SK-N-SH (cell line): Measurements from ENCODE around the gene COA6.

Source experiments
- ELF1 ChIP-seq: IDR thresholded peaks from 2 replicates; pipeline ENCODE4 v1.4.0; 2012
- EP300 ChIP-seq, 2 experiments: IDR thresholded peaks; 2 replicates each; pipeline versions ENCODE4 v1.4.0 to v1.6.1; 2012; ENCODE audit warnings: borderline replicate concordance in 1 of 2, low read depth in 1 of 2, low read length in 1 of 2
- EZH2phosphoT487 ChIP-seq: fragments of 200-600 bp; sonication (generic); IDR thresholded peaks from 2 replicates; pipeline ENCODE4 v1.6.1; 2017; ENCODE audit warnings: low read depth, mixed run types, mild to moderate bottlenecking, antibody characterized with exemption, moderate library complexity, borderline replicate concordance
- FOXJ3 ChIP-seq: sonication (generic); formaldehyde crosslinking; IDR thresholded peaks from 2 replicates; pipeline ENCODE4 v1.5.1; 2020; ENCODE audit warnings: mild to moderate bottlenecking, missing genetic modification reagents
- MAX ChIP-seq: IDR thresholded peaks from 2 replicates; pipeline ENCODE4 v1.4.0; 2012; ENCODE audit warnings: low read depth
- POLR2AphosphoS5 ChIP-seq: IDR thresholded peaks from 2 replicates; pipeline ENCODE4 v1.6.1; 2012; ENCODE audit warnings: low read depth, low read length
- RAD21 ChIP-seq: IDR thresholded peaks from 2 replicates; pipeline ENCODE4 v1.6.1; 2012; ENCODE audit warnings: mild to moderate bottlenecking, low read length
- SIN3A ChIP-seq: IDR thresholded peaks from 2 replicates; pipeline ENCODE4 v1.6.1; 2012; ENCODE audit warnings: low read depth, mild to moderate bottlenecking, low read length, moderate library complexity, borderline replicate concordance
- YY1 ChIP-seq: IDR thresholded peaks from 2 replicates; pipeline ENCODE4 v1.4.0; 2012; ENCODE audit warnings: low read depth, mild to moderate bottlenecking
- ZBTB33 ChIP-seq: IDR thresholded peaks from 2 replicates; pipeline ENCODE4 v1.4.0; 2012; ENCODE audit warnings: low read depth, borderline replicate concordance
- TF ChIP-seq, protein P1 (sequence below): fragments of 200-600 bp; sonication (generic); IDR thresholded peaks from 2 replicates; pipeline ENCODE4 v1.6.1; 2017; ENCODE audit warnings: antibody characterized with exemption, mild to moderate bottlenecking, moderate library complexity
- TF ChIP-seq, protein P2 (sequence below): IDR thresholded peaks from 2 replicates; pipeline ENCODE4 v1.4.0; 2012; ENCODE audit warnings: low read depth, borderline replicate concordance

- TF ChIP-seq MAX (no peak), POLR2AphosphoS5 (no peak), ZBTB33 (no peak), ELF1 (no peak), RAD21 (no peak), EP300 (IDR thresholded peaks at IDR 0.05; ENCODE audit: borderline replicate concordance in 1 of 2, low read depth in 1 of 2, low read length in 1 of 2) (no peak), YY1 (no peak), SIN3A (no peak), FOXJ3 (no peak), EZH2phosphoT487 (no peak)
- TF ChIP-seq, protein P1, sequence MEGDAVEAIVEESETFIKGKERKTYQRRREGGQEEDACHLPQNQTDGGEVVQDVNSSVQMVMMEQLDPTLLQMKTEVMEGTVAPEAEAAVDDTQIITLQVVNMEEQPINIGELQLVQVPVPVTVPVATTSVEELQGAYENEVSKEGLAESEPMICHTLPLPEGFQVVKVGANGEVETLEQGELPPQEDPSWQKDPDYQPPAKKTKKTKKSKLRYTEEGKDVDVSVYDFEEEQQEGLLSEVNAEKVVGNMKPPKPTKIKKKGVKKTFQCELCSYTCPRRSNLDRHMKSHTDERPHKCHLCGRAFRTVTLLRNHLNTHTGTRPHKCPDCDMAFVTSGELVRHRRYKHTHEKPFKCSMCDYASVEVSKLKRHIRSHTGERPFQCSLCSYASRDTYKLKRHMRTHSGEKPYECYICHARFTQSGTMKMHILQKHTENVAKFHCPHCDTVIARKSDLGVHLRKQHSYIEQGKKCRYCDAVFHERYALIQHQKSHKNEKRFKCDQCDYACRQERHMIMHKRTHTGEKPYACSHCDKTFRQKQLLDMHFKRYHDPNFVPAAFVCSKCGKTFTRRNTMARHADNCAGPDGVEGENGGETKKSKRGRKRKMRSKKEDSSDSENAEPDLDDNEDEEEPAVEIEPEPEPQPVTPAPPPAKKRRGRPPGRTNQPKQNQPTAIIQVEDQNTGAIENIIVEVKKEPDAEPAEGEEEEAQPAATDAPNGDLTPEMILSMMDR = no peak
- TF ChIP-seq, protein P2, sequence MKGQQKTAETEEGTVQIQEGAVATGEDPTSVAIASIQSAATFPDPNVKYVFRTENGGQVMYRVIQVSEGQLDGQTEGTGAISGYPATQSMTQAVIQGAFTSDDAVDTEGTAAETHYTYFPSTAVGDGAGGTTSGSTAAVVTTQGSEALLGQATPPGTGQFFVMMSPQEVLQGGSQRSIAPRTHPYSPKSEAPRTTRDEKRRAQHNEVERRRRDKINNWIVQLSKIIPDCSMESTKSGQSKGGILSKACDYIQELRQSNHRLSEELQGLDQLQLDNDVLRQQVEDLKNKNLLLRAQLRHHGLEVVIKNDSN = no peak
These were observed 651 bp downstream of the COA6 start for GRCh38 chr1:234373959-234374254.
